ENCODE results near the gene DRGX.

The DRGX gene

GRCh38 chr10:49395741-49396665 is at the start of gene DRGX:
Gene DRGX (minus strand): TSS chr10:49396089. CDS start chr10:49395440, 649 bp downstream.
- no peak for DNase-seq

GRCh38 chr10:49444349-49444748 is 48.5 kb upstream of the DRGX start:
- DNase-seq: no peak

GRCh38 chr10:49442863-49443262 is 47.0 kb upstream of the DRGX start:
- DNase-seq: no peak

- DNase-seq: no peak
Measured at GRCh38 chr10:49441488-49442476, 45.9 kb upstream of the DRGX start.

- no peak for DNase-seq
Measured at GRCh38 chr10:49435225-49435624, 39.3 kb upstream of the DRGX start.

GRCh38 chr10:49433069-49433468 is 37.2 kb upstream of the DRGX start:
- no peak for DNase-seq

GRCh38 chr10:49431426-49431825 is 35.5 kb upstream of the DRGX start:
- no peak for DNase-seq

GRCh38 chr10:49429458-49429857 is 33.6 kb upstream of the DRGX start:
- no peak for DNase-seq

- no peak for DNase-seq
Measured at GRCh38 chr10:49426490-49427360, 30.8 kb upstream of the DRGX start.

- DNase-seq: no peak
Measured at GRCh38 chr10:49419005-49419404, 23.1 kb upstream of the DRGX start.

GRCh38 chr10:49418328-49418727 is 22.4 kb upstream of the DRGX start:
- no peak for DNase-seq

GRCh38 chr10:49418053-49418326 is 22.1 kb upstream of the DRGX start:
- DNase-seq: no peak

GRCh38 chr10:49417311-49418052 is 21.6 kb upstream of the DRGX start:
- DNase-seq: no peak

GRCh38 chr10:49415846-49416245 is 20.0 kb upstream of the DRGX start:
- no peak for DNase-seq

- DNase-seq: no peak
Measured at GRCh38 chr10:49415109-49415508, 19.2 kb upstream of the DRGX start.

GRCh38 chr10:49414496-49414895 is 18.6 kb upstream of the DRGX start:
- no peak for DNase-seq

- DNase-seq: no peak
Measured at GRCh38 chr10:49412571-49412970, 16.7 kb upstream of the DRGX start.

GRCh38 chr10:49410365-49411074 is 14.6 kb upstream of the DRGX start:
- DNase-seq: no peak

- no peak for DNase-seq
Measured at GRCh38 chr10:49409755-49410154, 13.9 kb upstream of the DRGX start.

- no peak for DNase-seq
Measured at GRCh38 chr10:49408519-49409306, 12.8 kb upstream of the DRGX start.
